PC-3 (cell line): ENCODE results near the gene ARHGAP26. TPM values are rescaled to one million over a fixed set of nuclear protein-coding genes. Genes with fewer than 3 reads are reported as not detected.
A peak's percentile ranks its signal among the peaks of the same experiment; 100 is the strongest.

Experiments
- ATAC-seq: fragments of 200-7000 bp; cut with Tn5 transposase; 2 replicates; pipeline ENCODE4 v1.9.1; 2020; ENCODE audit warnings: mild to moderate bottlenecking, moderate library complexity
- BruUV-seq: library from RNA; stranded (reverse); fragments of 400-500 nt; replicated peaks from 2 replicates; lab custom pipeline; 2021; lab: Mats Ljungman, UMichigan
- CTCF ChIA-PET: fragments of 300-600 bp; sonication (Branson Sonifier 250); formaldehyde crosslinking; loops from one replicate; lab custom pipeline; 2022; ENCODE audit warnings: antibody characterized with exemption; lab: Charles Lee
- POLR2A ChIA-PET: fragments of 300-600 bp; sonication (Branson Sonifier 250); formaldehyde crosslinking; loops from one replicate; lab custom pipeline; 2022; ENCODE audit warnings: antibody characterized with exemption; ENCODE audit not compliant: unreplicated experiment; lab: Charles Lee
- DNase-seq: peaks from one replicate; pipeline ENCODE4 v3.0.0-alpha.2; 2015
- H2AFZ ChIP-seq: fragments of 300-600 bp; sonication (generic); 2 replicates; pipeline ENCODE4 v1.6.0; 2016; ENCODE audit warnings: antibody characterized with exemption, low read length
- H3F3A ChIP-seq: fragments of 300-600 bp; sonication (generic); one replicate; pipeline ENCODE4 v1.6.0; 2017; ENCODE audit warnings: antibody characterized with exemption, low read length, control low read depth, mild to moderate bottlenecking; ENCODE audit not compliant: unreplicated experiment
- H3K27ac ChIP-seq: fragments of 300-600 bp; sonication (generic); 2 replicates; pipeline ENCODE4 v1.5.1; 2016; ENCODE audit warnings: mild to moderate bottlenecking, low read length
- H3K27me3 ChIP-seq: fragments of 300-600 bp; sonication (generic); 2 replicates; pipeline ENCODE4 v1.6.1; 2016; ENCODE audit warnings: low read length, mixed read lengths
- H3K36me3 ChIP-seq: fragments of 300-600 bp; sonication (generic); 2 replicates; pipeline ENCODE4 v1.6.1; 2016; ENCODE audit warnings: low read depth, mixed run types, low read length, mixed read lengths
- H3K4me1 ChIP-seq: fragments of 300-600 bp; sonication (generic); 2 replicates; pipeline ENCODE4 v1.5.1; 2016; ENCODE audit warnings: low read length; ENCODE audit not compliant: insufficient read depth
- H3K4me2 ChIP-seq: fragments of 300-600 bp; sonication (generic); 2 replicates; pipeline ENCODE4 v1.6.0; 2016; ENCODE audit warnings: low read length
- H3K4me3 ChIP-seq: fragments of 300-600 bp; sonication (generic); 2 replicates; pipeline ENCODE4 v1.5.1; 2016; ENCODE audit warnings: mild to moderate bottlenecking, low read length, mixed read lengths
- H3K79me2 ChIP-seq: fragments of 300-600 bp; sonication (generic); 2 replicates; pipeline ENCODE4 v1.6.1; 2017; ENCODE audit warnings: low read length, mixed read lengths
- H3K9ac ChIP-seq: fragments of 300-600 bp; sonication (generic); 2 replicates; pipeline ENCODE4 v1.6.0; 2016; ENCODE audit warnings: mild to moderate bottlenecking, low read length
- H3K9me2 ChIP-seq: fragments of 300-600 bp; sonication (generic); replicated peaks from 2 replicates; pipeline ENCODE4 v1.6.1; 2016; ENCODE audit warnings: mixed run types, low read length, mixed read lengths
- H3K9me3 ChIP-seq: fragments of 300-600 bp; sonication (generic); 2 replicates; pipeline ENCODE4 v1.6.1; 2016; ENCODE audit warnings: low read length, mixed read lengths
- H4K20me1 ChIP-seq: fragments of 300-600 bp; sonication (generic); 2 replicates; pipeline ENCODE4 v1.6.1; 2016; ENCODE audit warnings: low read length, mixed read lengths
- EZH2 ChIP-seq: fragments of 300-600 bp; sonication (generic); IDR thresholded peaks from one replicate; pipeline ENCODE4 v1.6.1; 2017; ENCODE audit warnings: antibody characterized with exemption, mild to moderate bottlenecking, low read length; ENCODE audit not compliant: unreplicated experiment
- EZH2phosphoT487 ChIP-seq: fragments of 300-600 bp; sonication (generic); IDR thresholded peaks from 2 replicates; pipeline ENCODE4 v1.6.1; 2018; ENCODE audit warnings: mild to moderate bottlenecking, antibody characterized with exemption, low read length, borderline replicate concordance
- intact Hi-C: fragments of 100-400 bp; cut with micrococcal nuclease; formaldehyde crosslinking; loops from 2 replicates; pipeline ENCODE4 v1.9.0; 2023
- total RNA-seq: library from RNA; depleted of rRNA; stranded (reverse); fragments of >200 nt; gene quantifications from 2 replicates; pipeline ENCODE4 v1.2.3, GENCODE V29; 2014
- TF ChIP-seq, protein P1 (sequence below): fragments of 300-600 bp; sonication (generic); conservative IDR thresholded peaks from 2 replicates; pipeline ENCODE4 v1.5.1; 2017; ENCODE audit warnings: antibody characterized with exemption, low read depth, mild to moderate bottlenecking, low read length

The ARHGAP26 gene
- total RNA-seq, 1 experiment from 2014 or later, result 11.7 TPM

DNA sequence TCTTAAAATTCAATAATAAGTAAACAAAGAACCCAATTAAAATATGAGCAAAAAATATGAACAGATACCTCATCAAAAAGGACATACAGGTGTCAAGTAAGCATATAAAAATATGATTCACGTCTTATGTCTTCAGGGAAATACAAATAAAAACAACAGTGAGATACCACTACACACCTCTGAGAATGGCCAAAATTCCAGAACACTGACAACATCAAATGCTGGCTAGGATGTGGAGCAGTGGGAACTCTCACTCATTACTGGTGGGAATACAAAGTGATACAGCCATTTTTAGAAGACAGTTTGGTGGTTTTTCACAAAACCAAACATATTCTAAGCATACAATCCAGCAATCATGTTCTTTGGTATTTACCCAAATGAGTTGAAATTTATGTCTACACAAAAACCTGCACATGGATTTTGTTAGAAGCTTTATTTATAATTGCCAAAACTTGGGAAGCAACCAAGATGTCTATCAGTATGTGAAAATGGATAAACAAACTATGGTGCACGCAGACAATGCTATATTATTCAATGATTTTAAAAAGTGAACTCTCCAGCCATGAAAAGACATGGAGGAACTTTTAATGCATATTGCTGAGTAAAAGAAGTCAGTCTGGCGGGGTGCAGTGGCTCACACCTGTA is 381.0 kb downstream of the ARHGAP26 start:
- no peak overlapping the region for H3K4me2 ChIP-seq
- TF ChIP-seq, protein P1, sequence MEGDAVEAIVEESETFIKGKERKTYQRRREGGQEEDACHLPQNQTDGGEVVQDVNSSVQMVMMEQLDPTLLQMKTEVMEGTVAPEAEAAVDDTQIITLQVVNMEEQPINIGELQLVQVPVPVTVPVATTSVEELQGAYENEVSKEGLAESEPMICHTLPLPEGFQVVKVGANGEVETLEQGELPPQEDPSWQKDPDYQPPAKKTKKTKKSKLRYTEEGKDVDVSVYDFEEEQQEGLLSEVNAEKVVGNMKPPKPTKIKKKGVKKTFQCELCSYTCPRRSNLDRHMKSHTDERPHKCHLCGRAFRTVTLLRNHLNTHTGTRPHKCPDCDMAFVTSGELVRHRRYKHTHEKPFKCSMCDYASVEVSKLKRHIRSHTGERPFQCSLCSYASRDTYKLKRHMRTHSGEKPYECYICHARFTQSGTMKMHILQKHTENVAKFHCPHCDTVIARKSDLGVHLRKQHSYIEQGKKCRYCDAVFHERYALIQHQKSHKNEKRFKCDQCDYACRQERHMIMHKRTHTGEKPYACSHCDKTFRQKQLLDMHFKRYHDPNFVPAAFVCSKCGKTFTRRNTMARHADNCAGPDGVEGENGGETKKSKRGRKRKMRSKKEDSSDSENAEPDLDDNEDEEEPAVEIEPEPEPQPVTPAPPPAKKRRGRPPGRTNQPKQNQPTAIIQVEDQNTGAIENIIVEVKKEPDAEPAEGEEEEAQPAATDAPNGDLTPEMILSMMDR, result no peak
- TF ChIP-seq EZH2phosphoT487 (no peak), EZH2 (no peak)
- no peak overlapping the region for H3K27ac ChIP-seq
- ATAC-seq (0 out of 2 replicates have a peak, but pooled peaks have one; percentile 26), DNase-seq (peak; percentile 9)
- no peak overlapping the region for H3K9ac ChIP-seq
- no peaks in the 10 kb centered on the region for H3K9me2 ChIP-seq
- ChIA-PET CTCF (no interaction called here), POLR2A (no interaction called here)
- BruUV-seq, result no TSS peak
- no peak overlapping the region for H2AFZ ChIP-seq
- H3K4me1 ChIP-seq, result peaks cover 20% of the 10 kb centered on the region
- intact Hi-C loops, result no loop called here
- H3F3A ChIP-seq, result no peaks in the 10 kb centered on the region
- no peaks in the 10 kb centered on the region for H3K9me3 ChIP-seq
- no peaks in the 10 kb centered on the region for H3K27me3 ChIP-seq
- H4K20me1 ChIP-seq, result no peaks in the 10 kb centered on the region
- no peaks in the 10 kb centered on the region for H3K36me3 ChIP-seq
- H3K79me2 ChIP-seq, result no peaks in the 10 kb centered on the region
- no peak overlapping the region for H3K4me3 ChIP-seq

DNA sequence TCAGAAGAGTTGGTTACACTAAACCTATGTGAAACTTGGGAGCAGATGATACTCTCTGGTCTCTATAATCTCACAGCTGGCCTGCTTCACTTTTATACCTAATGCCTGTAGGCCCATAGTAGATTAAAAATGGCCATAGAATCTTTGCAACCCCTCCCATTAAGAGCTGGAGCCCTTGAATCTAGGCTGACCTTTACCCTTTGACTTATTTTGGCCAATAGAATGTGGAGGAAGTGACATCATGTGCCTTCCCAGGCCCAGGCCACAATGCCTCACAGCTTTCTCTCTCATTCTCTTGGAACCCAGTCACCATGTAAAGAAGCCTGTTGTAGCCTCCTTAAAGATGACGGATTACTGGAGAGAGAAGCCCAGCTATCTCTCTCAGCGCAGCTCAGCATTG is 382.3 kb downstream of the ARHGAP26 start:
- intact Hi-C loops, result no loop called here
- CTCF ChIA-PET, result no interaction called here
- TF ChIP-seq, protein P1, result no peak
- TF ChIP-seq EZH2 (no peak), EZH2phosphoT487 (no peak)

More for the DNA sequence above, 382.3 kb downstream of the ARHGAP26 start:
- no peaks in the 10 kb centered on the region for H3K27me3 ChIP-seq
- no peak overlapping the region for H3K27ac ChIP-seq
- no peaks in the 10 kb centered on the region for H3K9me3 ChIP-seq
- H2AFZ ChIP-seq, result no peak overlapping the region
- H3K9ac ChIP-seq, result no peak overlapping the region
- H3K36me3 ChIP-seq, result no peaks in the 10 kb centered on the region
- no peaks in the 10 kb centered on the region for H4K20me1 ChIP-seq
- no peaks in the 10 kb centered on the region for H3K9me2 ChIP-seq
- BruUV-seq, result no TSS peak
- no peak overlapping the region for H3K4me2 ChIP-seq
- H3F3A ChIP-seq, result no peaks in the 10 kb centered on the region
- no peak for DNase-seq
- H3K4me1 ChIP-seq, result peaks cover 20% of the 10 kb centered on the region
- ATAC-seq, result no peak
- no peak overlapping the region for H3K4me3 ChIP-seq
- H3K79me2 ChIP-seq, result no peaks in the 10 kb centered on the region
- POLR2A ChIA-PET, result no interaction called here
